Measurements from ENCODE around the gene DLG3.

- no peak for TF ChIP-seq CTCF (IDR thresholded peaks at IDR 0.05)
- TF ChIP-seq POLR2A (IDR thresholded peaks at IDR 0.05) = no peak
- TF ChIP-seq EP300 (IDR thresholded peaks at IDR 0.05) = no peak
Measured at GRCh38 chrX:70497026-70497425, 52.4 kb downstream of the DLG3 start.

All from tibial nerve (tissue), 4 donors.